ENCODE data around the gene GIMAP4.

The GIMAP4 gene

DNA sequence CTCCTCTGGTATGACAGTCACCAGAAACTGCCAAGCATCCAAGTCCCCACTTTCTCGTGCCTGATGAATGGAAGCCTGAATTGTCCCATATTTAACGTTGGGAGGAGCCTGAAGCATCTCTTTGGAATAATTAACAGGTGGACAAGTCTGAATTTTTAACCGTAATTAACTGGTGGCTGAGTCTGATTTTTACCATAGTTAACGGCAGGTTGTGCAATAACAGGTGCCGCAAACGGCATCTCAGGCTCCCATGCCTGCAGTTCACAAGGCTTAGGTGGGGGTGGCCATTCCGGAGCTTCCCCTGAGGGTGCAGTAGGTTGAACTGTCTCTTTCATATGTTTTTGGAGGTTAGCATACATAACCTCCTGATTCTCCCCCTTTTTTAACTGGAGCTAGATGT lies 2.0 kb upstream of the GIMAP4 start:
- in situ Hi-C loops (cut with MboI; ENCODE audit: low sequenced_read_pairs, unreplicated experiment): no loop called here
- TF ChIP-seq, protein P1, sequence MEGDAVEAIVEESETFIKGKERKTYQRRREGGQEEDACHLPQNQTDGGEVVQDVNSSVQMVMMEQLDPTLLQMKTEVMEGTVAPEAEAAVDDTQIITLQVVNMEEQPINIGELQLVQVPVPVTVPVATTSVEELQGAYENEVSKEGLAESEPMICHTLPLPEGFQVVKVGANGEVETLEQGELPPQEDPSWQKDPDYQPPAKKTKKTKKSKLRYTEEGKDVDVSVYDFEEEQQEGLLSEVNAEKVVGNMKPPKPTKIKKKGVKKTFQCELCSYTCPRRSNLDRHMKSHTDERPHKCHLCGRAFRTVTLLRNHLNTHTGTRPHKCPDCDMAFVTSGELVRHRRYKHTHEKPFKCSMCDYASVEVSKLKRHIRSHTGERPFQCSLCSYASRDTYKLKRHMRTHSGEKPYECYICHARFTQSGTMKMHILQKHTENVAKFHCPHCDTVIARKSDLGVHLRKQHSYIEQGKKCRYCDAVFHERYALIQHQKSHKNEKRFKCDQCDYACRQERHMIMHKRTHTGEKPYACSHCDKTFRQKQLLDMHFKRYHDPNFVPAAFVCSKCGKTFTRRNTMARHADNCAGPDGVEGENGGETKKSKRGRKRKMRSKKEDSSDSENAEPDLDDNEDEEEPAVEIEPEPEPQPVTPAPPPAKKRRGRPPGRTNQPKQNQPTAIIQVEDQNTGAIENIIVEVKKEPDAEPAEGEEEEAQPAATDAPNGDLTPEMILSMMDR (IDR thresholded peaks at IDR 0.05; ENCODE audit: borderline replicate concordance, control extremely low read depth, extremely low read depth, insufficient read depth, missing control alignments): no peak
- DNase-seq (ENCODE audit: low spot score): no peak

DNA sequence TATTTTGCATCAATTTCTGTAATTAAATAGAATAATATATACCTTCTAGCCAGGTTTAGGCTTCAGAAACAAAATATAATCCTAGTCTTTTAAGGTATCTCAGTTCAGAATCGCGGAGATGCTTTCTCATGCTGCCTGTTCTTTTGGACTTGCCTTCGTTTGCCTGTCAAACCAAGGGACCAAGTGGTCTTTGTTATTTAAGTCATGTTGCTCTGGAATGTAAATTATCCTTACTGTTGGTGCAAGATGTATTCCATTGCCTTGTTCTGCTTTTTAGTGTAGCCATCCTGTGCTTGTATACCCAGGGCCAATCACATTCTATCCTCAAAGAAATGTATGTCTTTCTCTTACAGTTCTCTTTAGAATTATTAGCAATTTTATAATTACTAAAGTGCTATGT lies 1.1 kb upstream of the GIMAP4 start:
- DNase-seq (ENCODE audit: low spot score): no peak
- TF ChIP-seq, protein P1 (IDR thresholded peaks at IDR 0.05; ENCODE audit: borderline replicate concordance, control extremely low read depth, extremely low read depth, insufficient read depth, missing control alignments): no peak
- in situ Hi-C loops (cut with MboI; ENCODE audit: low sequenced_read_pairs, unreplicated experiment): no loop called here

DNA sequence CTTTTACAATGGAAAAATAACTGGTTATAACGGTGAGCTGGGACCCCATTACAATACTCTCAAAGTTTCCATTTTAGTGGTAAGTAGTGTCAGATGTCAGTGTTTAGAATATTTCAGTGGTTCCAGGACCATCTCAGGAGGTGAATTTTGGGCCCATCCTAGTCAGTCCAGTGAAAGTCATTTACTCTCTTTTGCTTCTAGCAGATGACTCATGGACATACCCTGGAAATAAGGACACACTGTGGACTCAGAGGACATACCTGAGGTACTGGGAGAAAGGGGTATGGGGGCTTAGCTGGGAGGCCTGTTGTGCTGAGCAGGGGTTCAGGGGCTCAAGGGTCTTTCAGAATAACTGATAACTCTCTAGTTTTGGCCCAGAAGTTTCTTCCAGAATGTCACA lies 618 bp upstream of the GIMAP4 start:
- TF ChIP-seq, protein P1 (IDR thresholded peaks at IDR 0.05; ENCODE audit: borderline replicate concordance, control extremely low read depth, extremely low read depth, insufficient read depth, missing control alignments): no peak
- in situ Hi-C loops (cut with MboI; ENCODE audit: low sequenced_read_pairs, unreplicated experiment): no loop called here
- DNase-seq (ENCODE audit: low spot score): no peak

DNA sequence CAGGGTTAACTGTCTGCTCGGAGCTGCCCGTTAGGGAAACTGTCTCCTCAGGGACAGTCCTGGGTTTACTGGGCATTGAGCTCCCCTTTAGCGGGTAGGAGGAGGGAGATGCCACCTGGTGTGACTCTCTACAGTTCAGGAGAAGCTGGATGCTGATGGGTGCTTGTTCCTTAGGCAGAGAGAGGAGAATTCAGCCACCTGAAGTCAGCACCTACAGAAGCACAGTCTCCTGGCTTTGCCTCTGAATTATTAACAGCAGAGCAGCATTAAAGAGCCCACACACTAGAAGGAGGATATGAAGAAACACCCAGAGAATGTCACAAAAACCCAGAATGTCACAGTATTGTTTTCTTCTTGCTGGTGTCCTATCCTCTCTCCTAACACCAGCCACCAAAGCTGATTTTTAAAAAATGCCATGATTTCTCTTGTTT lies 696 bp downstream of the GIMAP4 start:
- in situ Hi-C loops (cut with MboI; ENCODE audit: low sequenced_read_pairs, unreplicated experiment): no loop called here
- TF ChIP-seq, protein P1 (IDR thresholded peaks at IDR 0.05; ENCODE audit: borderline replicate concordance, control extremely low read depth, extremely low read depth, insufficient read depth, missing control alignments): no peak
- no peak for DNase-seq (ENCODE audit: low spot score)

DNA sequence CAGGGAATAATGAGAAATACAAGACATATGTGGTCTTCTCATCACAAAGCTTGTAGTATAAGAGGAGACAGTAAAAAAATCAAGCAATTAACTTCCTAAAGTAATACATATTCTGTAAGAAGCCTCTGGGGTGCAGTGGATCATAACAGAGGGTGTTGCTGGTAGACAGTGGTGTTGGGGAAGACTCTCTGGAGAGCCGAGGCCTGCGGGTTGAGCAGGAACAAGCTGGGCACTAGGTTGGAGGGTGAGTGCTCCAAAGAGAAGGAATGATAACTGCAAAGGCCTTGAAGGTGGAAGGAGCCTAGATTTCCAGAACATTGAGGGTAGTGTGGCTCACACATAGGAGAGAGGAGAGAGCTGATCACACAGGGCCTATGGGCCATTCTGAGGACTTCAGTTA lies 1.5 kb downstream of the GIMAP4 start:
- in situ Hi-C loops (cut with MboI; ENCODE audit: low sequenced_read_pairs, unreplicated experiment): no loop called here
- TF ChIP-seq, protein P1 (IDR thresholded peaks at IDR 0.05; ENCODE audit: borderline replicate concordance, control extremely low read depth, extremely low read depth, insufficient read depth, missing control alignments): no peak
- DNase-seq (ENCODE audit: low spot score): no peak

DNA sequence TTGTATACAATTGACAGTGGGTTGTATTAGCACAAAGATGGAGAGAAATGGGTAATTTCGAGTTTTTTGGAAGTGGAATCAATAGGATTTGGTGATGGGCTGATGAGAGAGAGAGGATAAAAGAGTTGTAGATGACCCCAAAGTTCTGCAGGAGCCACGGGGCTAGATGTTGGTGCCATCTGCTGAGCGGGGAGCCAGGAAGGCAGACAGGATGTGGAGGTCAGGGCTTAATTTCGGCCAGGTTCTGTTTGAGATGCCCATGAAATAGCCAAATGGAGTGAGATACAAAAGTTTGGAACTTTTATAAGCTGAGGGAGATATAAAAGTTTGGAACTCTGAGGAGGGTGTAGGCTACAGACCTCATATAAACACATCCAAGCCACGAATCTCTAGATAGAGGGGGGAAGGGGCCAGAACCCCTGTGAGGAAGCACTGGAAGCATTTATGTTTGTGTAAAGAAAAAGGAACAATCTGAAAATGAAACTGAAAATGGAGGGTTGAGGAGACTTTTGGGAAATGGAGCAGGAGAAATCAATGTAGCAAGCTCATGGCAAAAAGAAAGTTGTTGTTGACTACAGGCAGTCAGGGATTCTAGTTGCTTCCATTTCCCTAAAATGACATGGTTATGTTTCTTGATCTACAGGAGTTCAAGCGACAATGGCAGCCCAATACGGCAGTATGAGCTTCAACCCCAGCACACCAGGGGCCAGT lies 2.2 kb downstream of the GIMAP4 start:
- in situ Hi-C loops (cut with MboI; ENCODE audit: low sequenced_read_pairs, unreplicated experiment): no loop called here
- DNase-seq (ENCODE audit: low spot score): no peak
- TF ChIP-seq, protein P1 (IDR thresholded peaks at IDR 0.05; ENCODE audit: borderline replicate concordance, control extremely low read depth, extremely low read depth, insufficient read depth, missing control alignments): no peak

Data from GM13976 (cell line).